Astrocyte of the cerebellum (primary cell): ENCODE results near the gene ZEB2.
A peak's percentile ranks its signal among the peaks of the same experiment; 100 is the strongest.

Experiments
- DNase-seq: peaks from one replicate; pipeline ENCODE4 v3.0.0-alpha.2; 2011; ENCODE audit warnings: low read depth
- H3K4me3 ChIP-seq: 2 replicates; pipeline ENCODE4 v1.5.1; 2011; ENCODE audit warnings: mild to moderate bottlenecking, low read depth, low read length, moderate library complexity
- in situ Hi-C: cut with HindIII; loops from 2 replicates; pipeline ENCODE4 v1.10.0; 2017; ENCODE audit warnings: low sequenced_read_pairs
- TF ChIP-seq, protein P1 (sequence below): IDR thresholded peaks from 2 replicates; pipeline ENCODE4 v1.5.1; 2012; ENCODE audit warnings: low read length, low read depth, moderate library complexity, mild to moderate bottlenecking; ENCODE audit errors: missing control alignments

The ZEB2 gene

DNA sequence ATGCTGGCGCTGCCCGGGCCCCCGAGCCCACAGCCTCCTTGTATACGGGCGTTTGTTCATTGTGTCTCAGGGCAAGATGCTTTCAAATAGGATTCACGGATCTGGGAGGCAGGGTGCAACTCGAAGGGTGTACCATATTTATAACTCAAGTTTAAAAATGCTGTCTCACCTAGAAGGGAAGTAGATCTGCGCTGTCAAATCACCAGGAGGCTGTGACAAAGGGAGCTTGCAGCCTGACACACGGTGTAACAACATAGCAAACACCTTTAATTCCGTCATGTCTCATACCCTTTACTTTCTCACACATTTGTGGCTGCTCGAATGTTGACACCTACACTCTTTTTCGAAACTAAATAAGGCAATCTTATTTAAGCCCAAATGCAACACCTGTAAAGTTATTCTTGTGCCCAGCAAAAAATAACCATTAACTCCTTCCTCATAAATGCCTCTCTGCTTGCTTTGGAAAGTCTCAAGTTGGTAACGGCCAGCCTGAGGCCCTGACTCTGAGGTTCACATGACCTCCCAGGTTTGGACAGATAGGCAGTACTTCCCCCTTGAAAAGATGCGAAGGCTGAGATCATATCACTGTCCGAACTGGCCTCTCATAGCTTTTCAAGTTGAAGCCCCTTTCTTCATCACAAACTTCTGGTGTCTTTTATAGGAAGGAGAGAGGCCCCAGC, 11.6 kb downstream of the ZEB2 start:
- no peak for DNase-seq
- TF ChIP-seq, protein P1, sequence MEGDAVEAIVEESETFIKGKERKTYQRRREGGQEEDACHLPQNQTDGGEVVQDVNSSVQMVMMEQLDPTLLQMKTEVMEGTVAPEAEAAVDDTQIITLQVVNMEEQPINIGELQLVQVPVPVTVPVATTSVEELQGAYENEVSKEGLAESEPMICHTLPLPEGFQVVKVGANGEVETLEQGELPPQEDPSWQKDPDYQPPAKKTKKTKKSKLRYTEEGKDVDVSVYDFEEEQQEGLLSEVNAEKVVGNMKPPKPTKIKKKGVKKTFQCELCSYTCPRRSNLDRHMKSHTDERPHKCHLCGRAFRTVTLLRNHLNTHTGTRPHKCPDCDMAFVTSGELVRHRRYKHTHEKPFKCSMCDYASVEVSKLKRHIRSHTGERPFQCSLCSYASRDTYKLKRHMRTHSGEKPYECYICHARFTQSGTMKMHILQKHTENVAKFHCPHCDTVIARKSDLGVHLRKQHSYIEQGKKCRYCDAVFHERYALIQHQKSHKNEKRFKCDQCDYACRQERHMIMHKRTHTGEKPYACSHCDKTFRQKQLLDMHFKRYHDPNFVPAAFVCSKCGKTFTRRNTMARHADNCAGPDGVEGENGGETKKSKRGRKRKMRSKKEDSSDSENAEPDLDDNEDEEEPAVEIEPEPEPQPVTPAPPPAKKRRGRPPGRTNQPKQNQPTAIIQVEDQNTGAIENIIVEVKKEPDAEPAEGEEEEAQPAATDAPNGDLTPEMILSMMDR = no peak
- H3K4me3 ChIP-seq = no peak overlapping the region
- in situ Hi-C loops = loop anchor here (25.0 kb wide), 1 partner anchor 1254 kb away; no protein-coding TSS in a partner anchor

DNA sequence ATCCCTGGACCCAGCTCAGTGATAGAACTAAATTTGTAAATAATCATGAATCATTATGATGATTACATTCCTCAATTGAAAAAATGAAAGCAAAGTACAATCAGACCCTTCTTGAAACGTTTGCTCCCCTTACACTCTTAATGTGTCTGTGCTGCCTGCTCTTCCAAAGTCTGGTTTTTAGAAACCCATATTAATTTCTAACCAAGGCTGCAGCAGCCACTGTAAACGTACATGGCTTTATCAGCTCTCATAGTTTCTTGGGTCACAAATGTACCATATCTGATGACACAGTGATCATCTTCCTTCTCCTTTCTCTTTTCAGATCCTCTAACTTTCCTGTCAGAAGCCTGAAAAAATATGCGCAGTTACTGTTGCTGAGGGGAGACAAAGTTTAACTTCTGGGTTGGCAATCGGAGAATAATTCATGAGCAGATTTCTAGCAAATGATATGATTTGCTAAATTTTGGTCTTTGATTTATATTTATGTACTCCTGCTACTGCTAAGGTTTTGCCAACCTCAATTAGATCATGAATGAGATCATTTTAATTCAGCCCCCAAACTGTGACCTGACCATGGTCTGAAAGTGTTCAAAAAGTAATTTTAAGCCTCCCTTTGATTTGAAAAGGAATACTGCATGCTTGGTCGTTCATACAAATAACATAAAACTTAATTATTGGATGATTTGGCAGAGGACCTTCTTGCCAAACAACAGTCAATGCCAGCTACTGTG, 12.3 kb downstream of the ZEB2 start:
- in situ Hi-C loops = loop anchor here (25.0 kb wide), 1 partner anchor 1255 kb away; no protein-coding TSS in a partner anchor
- no peak overlapping the region for H3K4me3 ChIP-seq
- TF ChIP-seq, protein P1 = no peak
- DNase-seq = no peak

DNA sequence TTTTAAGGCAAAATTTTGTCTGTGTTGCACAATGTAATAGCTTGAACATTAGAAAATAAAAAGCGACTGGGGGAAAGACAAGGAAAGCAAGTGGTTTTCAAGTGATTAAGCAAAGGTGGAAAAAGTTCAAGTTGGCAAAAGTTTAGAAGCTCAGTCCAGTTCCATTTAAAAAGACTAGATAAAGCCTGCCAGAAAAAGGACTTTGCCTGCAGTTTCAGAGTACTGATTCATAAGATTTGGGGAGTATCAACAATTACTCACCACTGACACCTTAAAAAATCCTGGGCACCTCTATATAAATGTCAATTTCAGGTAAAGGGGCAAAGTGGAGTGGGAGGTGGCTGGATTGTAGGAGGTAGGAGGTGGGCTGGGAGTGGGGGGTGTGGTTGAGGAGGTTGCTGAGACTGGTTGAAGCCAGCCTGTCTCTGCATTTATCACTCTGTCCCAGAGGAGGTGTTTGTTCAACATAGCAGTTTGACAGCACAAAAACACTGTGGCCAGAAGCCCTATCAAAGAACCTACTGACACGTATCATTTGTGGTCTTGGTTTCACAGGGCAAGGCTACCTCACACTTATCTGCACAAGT, 14.6 kb downstream of the ZEB2 start:
- in situ Hi-C loops = loop anchor here (25.0 kb wide), 1 partner anchor 1257 kb away; no protein-coding TSS in a partner anchor
- no peak for DNase-seq
- TF ChIP-seq, protein P1 = no peak
- no peak overlapping the region for H3K4me3 ChIP-seq

DNA sequence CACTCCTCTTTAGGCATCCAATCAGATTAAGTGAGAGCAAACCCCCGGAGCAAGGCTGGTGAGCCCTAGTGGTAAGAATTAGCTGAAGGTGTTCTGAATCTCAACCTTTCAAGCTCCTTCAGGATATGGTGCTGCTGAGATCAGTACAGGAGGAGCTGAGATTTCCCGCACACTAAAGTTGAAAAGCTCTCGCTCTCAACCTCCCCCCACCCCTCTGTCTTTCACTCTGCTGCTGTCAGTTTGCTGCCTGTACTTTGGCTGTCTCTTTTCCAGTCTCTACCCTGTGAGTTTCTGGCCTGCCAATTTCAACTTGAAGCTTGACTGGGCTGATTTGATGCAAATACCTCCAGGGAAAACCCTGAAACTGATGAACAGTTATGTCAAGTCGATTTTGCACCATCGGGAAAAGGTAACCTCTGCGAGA, 15.7 kb downstream of the ZEB2 start:
- no peak overlapping the region for H3K4me3 ChIP-seq
- TF ChIP-seq, protein P1 = peak; percentile 24
- DNase-seq = no peak
- in situ Hi-C loops = loop anchor here (25.0 kb wide), 1 partner anchor 1258 kb away; no protein-coding TSS in a partner anchor

DNA sequence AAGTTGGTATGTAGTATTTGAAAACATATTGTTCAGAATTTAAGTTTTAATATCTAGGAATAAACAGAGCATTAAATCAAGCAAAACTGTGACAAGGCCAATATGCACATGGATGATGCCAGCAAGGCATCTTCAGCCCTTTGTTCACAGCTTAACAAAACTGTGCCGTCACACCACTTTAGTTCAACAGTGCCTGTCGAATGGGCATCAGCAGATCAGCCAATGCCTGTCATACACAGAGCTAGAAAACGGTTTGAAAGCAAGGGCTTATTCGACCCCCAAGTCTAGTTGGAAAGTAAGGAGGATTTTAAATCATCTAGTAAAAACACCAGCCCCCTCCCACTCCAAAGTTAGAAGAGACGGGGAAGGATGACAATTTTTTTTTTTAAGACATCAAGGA, 16.7 kb downstream of the ZEB2 start:
- no peak for DNase-seq
- no peak overlapping the region for H3K4me3 ChIP-seq
- in situ Hi-C loops = loop anchor here (25.0 kb wide), 1 partner anchor 1259 kb away; no protein-coding TSS in a partner anchor
- TF ChIP-seq, protein P1 = no peak

DNA sequence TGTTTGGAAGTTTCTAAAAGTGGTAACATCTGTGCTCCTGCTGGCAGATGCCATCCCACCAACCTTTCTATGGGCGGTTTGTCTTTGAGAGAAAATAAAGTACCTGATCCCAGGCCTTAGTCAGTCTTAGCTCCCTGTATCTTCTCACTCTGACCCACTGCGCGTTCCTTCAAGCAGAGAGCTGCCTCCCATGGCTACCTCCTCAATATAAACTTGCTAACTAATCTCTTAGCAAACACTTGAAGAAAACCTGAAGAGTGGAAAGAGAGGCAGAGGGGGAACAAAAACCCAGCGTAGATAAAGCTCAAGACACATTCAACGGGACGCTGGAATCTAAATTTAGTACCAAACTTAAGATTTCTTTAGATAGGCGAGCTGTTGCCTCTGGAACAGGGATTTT, 17.6 kb downstream of the ZEB2 start:
- DNase-seq = no peak
- TF ChIP-seq, protein P1 = no peak
- in situ Hi-C loops = loop anchor here (25.0 kb wide), 1 partner anchor 1260 kb away; no protein-coding TSS in a partner anchor
- H3K4me3 ChIP-seq = no peak overlapping the region
